BLaER1 (cell line): Measurements from ENCODE around the gene C2orf78.
"Not testable (repeated sequence)": the region's sequence is repeated elsewhere in the genome, so short reads cannot be mapped to it uniquely, and the experiment has no call there.

ENCODE experiments used
- H3K27ac ChIP-seq: shearing (Covaris generic); formaldehyde crosslinking; 2 replicates; pipeline ENCODE4 v1.8.1; 2022
- H3K27me3 ChIP-seq: shearing (Covaris generic); formaldehyde crosslinking; 2 replicates; pipeline ENCODE4 v1.8.1; 2022
- H3K36me3 ChIP-seq: shearing (Covaris generic); formaldehyde crosslinking; 2 replicates; pipeline ENCODE4 v1.8.1; 2022
- H3K4me1 ChIP-seq: shearing (Covaris generic); formaldehyde crosslinking; 2 replicates; pipeline ENCODE4 v1.8.1; 2022
- H3K4me2 ChIP-seq: shearing (Covaris generic); formaldehyde crosslinking; 2 replicates; pipeline ENCODE4 v1.8.1; 2022
- H3K4me3 ChIP-seq: shearing (Covaris generic); formaldehyde crosslinking; 2 replicates; pipeline ENCODE4 v1.8.1; 2022
- H3K9ac ChIP-seq: shearing (Covaris generic); formaldehyde crosslinking; 2 replicates; pipeline ENCODE4 v1.8.1; 2022
- H3K9me3 ChIP-seq: shearing (Covaris generic); formaldehyde crosslinking; 2 replicates; pipeline ENCODE4 v1.8.1; 2022
- H4K20me1 ChIP-seq: shearing (Covaris generic); formaldehyde crosslinking; 2 replicates; pipeline ENCODE4 v1.8.1; 2022
- Cebpa-rat ChIP-seq: shearing (Covaris generic); IDR thresholded peaks from 2 replicates; pipeline ENCODE4 v1.8.1; 2022

Gene C2orf78

DNA sequence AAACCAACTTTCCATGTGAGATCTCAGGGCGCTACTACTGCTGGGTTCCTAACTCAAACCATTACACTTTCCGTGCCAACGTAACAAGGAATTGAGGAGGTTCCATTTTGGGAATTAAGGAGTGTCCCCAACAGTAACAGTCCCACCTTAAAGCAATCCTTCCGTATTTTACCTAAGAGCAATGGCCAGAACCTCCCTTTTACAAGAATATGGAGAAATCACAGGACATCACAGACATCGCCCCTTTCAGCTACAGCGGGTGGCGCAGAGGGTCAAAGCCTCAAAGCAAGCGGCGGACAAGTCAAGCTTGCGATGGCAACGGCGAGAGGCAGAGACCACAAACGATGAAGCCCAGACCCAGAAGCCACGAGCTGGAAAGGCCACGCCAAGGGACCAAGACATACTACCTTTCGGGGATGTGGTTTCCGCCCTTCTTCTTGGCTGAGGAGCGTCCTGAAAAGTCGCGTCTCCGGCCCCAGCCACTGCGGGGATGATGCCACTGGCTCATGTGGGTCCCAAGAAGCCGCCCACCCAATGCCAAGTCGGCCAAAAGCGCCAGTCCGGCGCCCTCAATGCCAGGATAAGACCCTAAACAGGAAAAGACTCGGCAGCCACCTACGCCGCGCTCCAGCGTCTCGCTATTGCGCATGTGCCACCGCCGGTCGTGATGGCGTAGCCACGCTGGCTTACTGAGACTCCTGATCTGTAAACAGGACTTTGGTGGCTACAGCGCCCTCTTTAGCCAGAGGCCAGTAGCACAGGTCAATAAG lies 4.3 kb upstream of the C2orf78 start, which contains the start of gene DUSP11:
Gene DUSP11, minus strand, starts transcription at position 637 of the 770 bp plus-strand sequence. Its CDS starts 129 bp downstream, at position 508.
- Histone ChIP-seq H3K36me3 (peaks cover 31% of the 10 kb centered on the region), H3K27me3 (no peaks in the 10 kb centered on the region), H3K9ac (peak within 1 kb of the TSS; percentile 89), H4K20me1 (peaks cover 5% of the 10 kb centered on the region; the same call in 1 of the 2 replicates), H3K9me3 (no peaks in the 10 kb centered on the region), H3K4me3 (peak within 1 kb of the TSS; percentile 85), H3K27ac (peak within 1 kb of the TSS; percentile 88), H3K4me1 (peaks cover 18% of the 10 kb centered on the region), H3K4me2 (peak within 1 kb of the TSS; percentile 91)
- TF ChIP-seq Cebpa-rat, result no peak

DNA sequence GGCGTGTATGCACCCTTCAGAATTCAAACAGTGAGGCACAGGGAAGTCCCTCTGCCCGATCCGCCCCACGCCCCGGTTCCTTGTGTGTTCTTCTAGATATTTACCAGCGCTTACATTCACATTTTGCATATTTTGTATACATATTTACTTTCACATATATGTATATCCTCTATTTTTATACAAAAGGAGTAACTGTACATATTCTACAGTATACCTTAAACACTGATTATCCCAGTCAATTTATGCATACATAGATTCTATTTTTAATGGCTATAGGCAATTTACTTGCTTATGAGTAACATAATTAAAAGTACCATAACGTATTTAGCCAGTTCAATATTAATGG lies 3.8 kb upstream of the C2orf78 start:
- Histone ChIP-seq H3K9me3 (no peaks in the 10 kb centered on the region), H3K9ac (peak overlapping the region; percentile 89; the same call in 1 of the 2 replicates), H3K4me2 (peak overlapping the region; percentile 91), H3K36me3 (peaks cover 25% of the 10 kb centered on the region), H3K4me1 (peaks cover 18% of the 10 kb centered on the region), H3K27ac (no peak overlapping the region), H4K20me1 (peaks cover 5% of the 10 kb centered on the region; the same call in 1 of the 2 replicates), H3K4me3 (peak overlapping the region; percentile 85), H3K27me3 (no peaks in the 10 kb centered on the region)
- no peak for TF ChIP-seq Cebpa-rat

DNA sequence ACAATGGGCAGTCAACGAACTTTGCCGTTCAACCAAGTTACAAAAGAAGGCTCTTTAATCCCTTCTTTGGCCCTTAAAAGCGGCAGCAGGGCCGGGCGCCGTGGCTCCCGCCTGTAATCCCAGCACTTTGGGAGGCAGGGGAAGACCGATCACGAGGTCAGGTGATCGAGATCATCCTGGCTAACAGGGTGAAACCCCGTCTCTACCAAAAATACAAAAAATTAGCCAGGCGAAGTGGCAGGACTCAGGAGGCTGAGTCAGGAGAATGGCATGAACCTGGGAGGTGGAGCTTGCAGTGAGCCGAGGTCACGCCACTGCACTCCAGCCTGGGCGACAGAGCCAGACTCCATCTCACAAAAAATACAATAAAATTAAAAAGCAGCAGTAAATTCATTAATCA lies 581 bp upstream of the C2orf78 start:
- not testable (repeated sequence) for H3K36me3 ChIP-seq, H3K9ac ChIP-seq, H3K4me2 ChIP-seq, H3K27ac ChIP-seq, H3K9me3 ChIP-seq, H3K4me3 ChIP-seq, H3K27me3 ChIP-seq, H4K20me1 ChIP-seq
- peaks cover 14% of the 10 kb centered on the region for H3K4me1 ChIP-seq

GRCh38 chr2:73811878-73812277 lies 27.9 kb downstream of the C2orf78 start:
- no peaks in the 10 kb centered on the region for H3K9me3 ChIP-seq
- no peaks in the 10 kb centered on the region for H3K36me3 ChIP-seq
- H3K4me1 ChIP-seq, result no peaks in the 10 kb centered on the region
- TF ChIP-seq Cebpa-rat, result no peak
- H3K4me2 ChIP-seq, result no peak overlapping the region
- H3K27ac ChIP-seq, result no peak overlapping the region
- no peak overlapping the region for H3K9ac ChIP-seq
- no peak overlapping the region for H3K4me3 ChIP-seq
- H4K20me1 ChIP-seq, result no peaks in the 10 kb centered on the region
- H3K27me3 ChIP-seq, result no peaks in the 10 kb centered on the region

- Histone ChIP-seq H3K36me3 (no peaks in the 10 kb centered on the region), H3K27ac (no peak overlapping the region), H4K20me1 (no peaks in the 10 kb centered on the region), H3K4me2 (no peak overlapping the region), H3K27me3 (no peaks in the 10 kb centered on the region), H3K9ac (no peak overlapping the region), H3K4me1 (no peaks in the 10 kb centered on the region), H3K9me3 (no peaks in the 10 kb centered on the region), H3K4me3 (no peak overlapping the region)
- no peak for TF ChIP-seq Cebpa-rat
Measured at GRCh38 chr2:73812635-73813034, 28.7 kb downstream of the C2orf78 start.

- H3K4me2 ChIP-seq, result no peak overlapping the region
- H3K36me3 ChIP-seq, result no peaks in the 10 kb centered on the region
- H3K9ac ChIP-seq, result no peak overlapping the region
- no peak for TF ChIP-seq Cebpa-rat
- H3K4me1 ChIP-seq, result peaks cover 4% of the 10 kb centered on the region; the same call in 1 of the 2 replicates
- H4K20me1 ChIP-seq, result no peaks in the 10 kb centered on the region
- H3K27me3 ChIP-seq, result no peaks in the 10 kb centered on the region
- H3K4me3 ChIP-seq, result no peak overlapping the region
- H3K9me3 ChIP-seq, result no peaks in the 10 kb centered on the region
- H3K27ac ChIP-seq, result no peak overlapping the region
Measured at GRCh38 chr2:73818296-73818695, 34.3 kb downstream of the C2orf78 start.

GRCh38 chr2:73821227-73821626 lies 37.2 kb downstream of the C2orf78 start:
- H3K4me2 ChIP-seq, result no peak overlapping the region
- no peak overlapping the region for H3K27ac ChIP-seq
- H3K4me3 ChIP-seq, result no peak overlapping the region
- no peak for TF ChIP-seq Cebpa-rat
- no peaks in the 10 kb centered on the region for H3K36me3 ChIP-seq
- no peaks in the 10 kb centered on the region for H3K27me3 ChIP-seq
- no peak overlapping the region for H3K9ac ChIP-seq
- no peaks in the 10 kb centered on the region for H3K9me3 ChIP-seq
- H4K20me1 ChIP-seq, result no peaks in the 10 kb centered on the region
- H3K4me1 ChIP-seq, result peaks cover 4% of the 10 kb centered on the region; the same call in 1 of the 2 replicates

DNA sequence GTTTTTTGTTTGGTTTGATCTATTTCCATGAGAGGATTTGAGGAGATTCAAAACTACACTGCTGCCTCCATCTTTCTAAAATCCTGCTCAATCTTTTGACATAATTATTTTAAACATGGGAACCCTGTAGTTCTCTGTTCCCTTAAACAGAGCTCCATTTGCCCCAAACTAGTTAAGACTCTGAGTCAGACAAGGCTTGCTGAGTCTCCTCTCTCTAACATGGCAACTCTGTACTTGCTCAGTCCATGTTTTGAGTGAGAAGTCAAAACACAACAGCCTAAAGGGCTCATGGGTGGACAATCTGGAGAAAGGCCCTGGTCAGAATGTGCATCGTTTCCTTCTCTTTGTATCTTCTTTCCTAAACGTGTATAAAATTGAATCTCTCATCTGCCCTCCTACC lies 37.7 kb downstream of the C2orf78 start:
- no peaks in the 10 kb centered on the region for H3K27me3 ChIP-seq
- TF ChIP-seq Cebpa-rat, result no peak
- no peak overlapping the region for H3K4me2 ChIP-seq
- H3K4me3 ChIP-seq, result no peak overlapping the region
- no peaks in the 10 kb centered on the region for H3K36me3 ChIP-seq
- H3K9me3 ChIP-seq, result no peaks in the 10 kb centered on the region
- no peaks in the 10 kb centered on the region for H4K20me1 ChIP-seq
- peaks cover 4% of the 10 kb centered on the region; the same call in 1 of the 2 replicates for H3K4me1 ChIP-seq
- H3K27ac ChIP-seq, result no peak overlapping the region
- H3K9ac ChIP-seq, result no peak overlapping the region

DNA sequence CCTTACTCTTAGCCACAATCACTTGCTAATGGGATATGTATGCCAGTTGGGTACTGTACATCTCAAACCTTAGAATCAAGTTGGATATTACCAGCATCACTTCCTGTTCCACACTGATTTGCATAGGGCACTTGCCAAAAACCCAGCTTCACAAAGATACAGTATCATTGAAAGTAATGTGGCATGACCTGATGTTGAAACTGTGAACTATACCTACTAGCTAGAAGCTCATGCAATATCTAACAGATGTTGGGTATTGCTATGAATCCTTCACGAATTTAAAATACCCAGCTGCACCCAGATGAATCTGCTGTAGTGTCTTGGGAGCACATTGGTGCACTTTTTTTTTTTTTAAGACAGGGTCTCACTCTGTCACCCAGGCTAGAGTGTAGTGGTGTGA lies 38.3 kb downstream of the C2orf78 start:
- peaks cover 5% of the 10 kb centered on the region; the same call in 1 of the 2 replicates for H3K4me1 ChIP-seq
- H3K4me2 ChIP-seq, result no peak overlapping the region
- TF ChIP-seq Cebpa-rat, result no peak
- H3K27me3 ChIP-seq, result no peaks in the 10 kb centered on the region
- no peak overlapping the region for H3K4me3 ChIP-seq
- H4K20me1 ChIP-seq, result no peaks in the 10 kb centered on the region
- no peaks in the 10 kb centered on the region for H3K9me3 ChIP-seq
- no peak overlapping the region for H3K27ac ChIP-seq
- H3K36me3 ChIP-seq, result no peaks in the 10 kb centered on the region
- no peak overlapping the region for H3K9ac ChIP-seq

DNA sequence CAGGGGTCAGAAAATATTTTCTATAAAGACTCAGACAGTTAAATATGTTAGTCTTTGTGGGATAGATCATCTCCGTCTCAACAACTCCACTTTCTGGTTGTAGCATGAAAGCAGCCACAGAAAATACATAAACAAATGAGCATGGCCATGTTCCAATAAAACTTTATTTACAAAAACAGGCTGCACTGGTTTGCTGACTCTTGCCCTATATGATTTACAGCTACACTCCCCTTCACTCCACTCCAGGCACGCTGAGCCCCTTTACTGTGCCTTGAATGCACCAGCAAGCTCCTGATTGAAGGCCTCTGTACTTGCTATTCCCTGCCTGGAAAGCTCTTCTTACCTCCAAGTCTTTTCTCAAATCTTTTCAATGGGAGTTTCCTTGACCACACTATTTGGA lies 39.0 kb downstream of the C2orf78 start:
- no peak overlapping the region for H3K4me2 ChIP-seq
- H3K27me3 ChIP-seq, result no peaks in the 10 kb centered on the region
- peaks cover 12% of the 10 kb centered on the region for H3K4me1 ChIP-seq
- H3K9me3 ChIP-seq, result no peaks in the 10 kb centered on the region
- no peaks in the 10 kb centered on the region for H3K36me3 ChIP-seq
- no peak overlapping the region for H3K4me3 ChIP-seq
- H3K9ac ChIP-seq, result no peak overlapping the region
- no peak for TF ChIP-seq Cebpa-rat
- H3K27ac ChIP-seq, result no peak overlapping the region
- H4K20me1 ChIP-seq, result no peaks in the 10 kb centered on the region
